Activated CD8-positive, alpha-beta memory T cell treated with anti-CD3 and anti-CD28 coated beads for 1 hour (primary cell): ENCODE results near the gene FAM3D.

Source experiments
- DNase-seq, 2 donors: peaks; one replicate each; pipeline ENCODE4 v3.0.0-alpha.2; 2020; ENCODE audit warnings: low read depth in 1 of 2; ENCODE audit errors: extremely low read depth in 1 of 2

FAM3D gene

GRCh38 chr3:58603606-58604005, 63.0 kb downstream of the FAM3D start:
- DNase-seq: no peak

- no peak for DNase-seq
Measured at GRCh38 chr3:58597770-58598310, 68.7 kb downstream of the FAM3D start.

GRCh38 chr3:58596834-58597518, 69.6 kb downstream of the FAM3D start:
- DNase-seq: no peak

DNA sequence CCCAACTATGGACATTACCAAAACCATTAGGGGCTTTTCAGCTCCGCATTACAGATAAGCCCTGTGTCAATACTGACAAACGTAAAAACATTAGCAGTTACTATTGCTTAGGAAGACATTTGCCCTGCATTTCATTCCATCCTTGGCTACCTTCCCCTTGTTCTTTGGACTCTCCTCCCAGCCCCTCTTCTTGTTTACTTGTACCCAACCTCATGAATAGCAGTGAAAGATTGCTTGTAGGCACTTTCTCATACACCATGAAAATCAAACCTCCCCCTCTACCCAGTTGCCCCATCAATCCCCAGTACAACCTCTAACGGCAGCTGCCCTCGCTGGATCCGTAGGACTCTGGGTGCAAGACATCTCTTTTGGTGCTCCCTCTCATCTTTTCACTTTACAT, 72.5 kb downstream of the FAM3D start:
- no peak for DNase-seq

DNA sequence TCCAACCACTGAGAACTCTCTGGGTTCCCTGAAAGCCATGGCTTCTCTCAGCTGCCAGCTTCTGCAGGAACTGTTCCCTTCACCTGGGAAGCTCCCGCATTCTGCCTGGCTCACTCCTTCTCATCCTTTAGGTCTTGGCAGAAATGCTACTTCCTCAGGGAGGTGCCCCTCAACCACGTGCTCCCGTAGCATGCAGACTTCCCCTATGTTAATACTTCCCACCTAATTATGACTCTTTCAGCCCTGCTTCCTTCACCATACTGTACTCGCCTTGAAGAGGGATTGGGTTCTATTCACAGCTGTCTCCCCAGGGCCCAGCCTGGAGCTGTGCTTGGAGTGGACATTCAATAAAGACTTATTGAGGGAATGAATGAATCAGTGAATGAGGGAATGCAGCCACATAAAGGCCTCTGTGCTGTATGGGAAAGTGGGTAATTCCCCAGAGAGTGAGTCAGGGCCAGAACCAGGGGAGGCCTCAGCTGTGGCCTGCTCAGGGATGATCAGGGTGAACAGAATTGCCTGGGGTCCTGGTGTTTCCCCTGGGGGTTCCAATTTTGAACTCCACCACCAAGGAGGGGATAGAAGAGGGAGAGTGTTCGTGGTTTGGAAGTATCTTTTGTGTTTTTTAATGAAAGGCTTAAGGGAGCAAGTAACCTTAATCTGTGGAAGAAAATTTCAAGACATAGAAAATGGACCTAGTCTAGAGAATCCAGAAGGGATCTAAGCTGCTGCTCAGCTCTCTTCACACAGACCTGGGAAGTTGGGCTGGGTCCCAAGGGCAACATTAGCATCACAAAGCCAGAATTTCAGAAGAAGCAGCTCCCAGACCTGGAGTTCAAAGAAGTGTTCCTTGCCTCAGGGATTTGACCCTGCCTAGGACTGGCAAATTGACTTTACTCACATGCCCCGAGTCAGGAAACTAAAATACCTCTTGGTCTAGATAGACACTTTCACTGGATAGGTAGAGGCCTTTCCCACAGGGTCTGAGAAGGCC, 74.8 kb downstream of the FAM3D start:
- DNase-seq: no peak

GRCh38 chr3:58588030-58588614, 78.5 kb downstream of the FAM3D start:
- DNase-seq: no peak

DNA sequence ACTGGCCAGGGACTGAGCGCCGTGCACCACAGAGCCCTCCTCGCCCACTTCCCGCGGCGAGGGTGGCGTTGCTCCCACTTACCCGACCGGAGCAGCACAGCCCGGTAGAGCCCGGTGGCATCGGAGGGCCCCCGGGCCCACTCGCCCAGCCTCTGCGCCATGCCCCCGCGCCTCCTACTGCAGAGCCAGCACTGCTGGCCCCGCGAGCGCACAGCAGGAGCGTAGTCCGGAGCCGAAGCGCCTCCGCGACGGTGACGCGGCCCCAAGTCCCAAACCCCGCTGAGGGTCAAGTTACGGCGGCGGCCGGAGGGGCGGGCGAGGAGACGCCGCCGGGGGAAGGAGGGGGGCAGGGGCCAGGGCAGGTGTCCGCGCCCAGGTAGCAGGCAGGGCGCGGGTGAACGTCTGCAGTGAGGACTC, 79.8 kb downstream of the FAM3D start:
- no peak for DNase-seq

DNA sequence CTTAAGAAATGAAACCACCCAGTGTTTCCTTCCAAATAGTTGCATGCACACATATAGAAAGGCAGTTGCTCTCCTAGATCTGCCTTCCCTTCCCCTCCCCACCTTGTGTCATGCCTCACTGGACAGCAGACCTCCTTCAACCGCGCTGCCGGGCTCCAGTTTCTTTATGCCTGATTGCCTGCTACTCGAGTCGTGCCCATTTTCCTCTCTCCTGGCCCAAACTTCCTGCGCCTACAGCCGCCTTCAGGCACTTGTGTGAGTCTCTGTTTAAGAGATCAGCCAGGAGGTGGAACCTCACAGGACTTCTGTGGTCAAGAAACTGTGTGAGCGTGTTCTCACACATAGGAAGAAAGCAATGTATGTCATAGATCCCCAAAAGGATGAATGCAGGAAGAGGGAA, 80.6 kb downstream of the FAM3D start:
- no peak for DNase-seq

DNA sequence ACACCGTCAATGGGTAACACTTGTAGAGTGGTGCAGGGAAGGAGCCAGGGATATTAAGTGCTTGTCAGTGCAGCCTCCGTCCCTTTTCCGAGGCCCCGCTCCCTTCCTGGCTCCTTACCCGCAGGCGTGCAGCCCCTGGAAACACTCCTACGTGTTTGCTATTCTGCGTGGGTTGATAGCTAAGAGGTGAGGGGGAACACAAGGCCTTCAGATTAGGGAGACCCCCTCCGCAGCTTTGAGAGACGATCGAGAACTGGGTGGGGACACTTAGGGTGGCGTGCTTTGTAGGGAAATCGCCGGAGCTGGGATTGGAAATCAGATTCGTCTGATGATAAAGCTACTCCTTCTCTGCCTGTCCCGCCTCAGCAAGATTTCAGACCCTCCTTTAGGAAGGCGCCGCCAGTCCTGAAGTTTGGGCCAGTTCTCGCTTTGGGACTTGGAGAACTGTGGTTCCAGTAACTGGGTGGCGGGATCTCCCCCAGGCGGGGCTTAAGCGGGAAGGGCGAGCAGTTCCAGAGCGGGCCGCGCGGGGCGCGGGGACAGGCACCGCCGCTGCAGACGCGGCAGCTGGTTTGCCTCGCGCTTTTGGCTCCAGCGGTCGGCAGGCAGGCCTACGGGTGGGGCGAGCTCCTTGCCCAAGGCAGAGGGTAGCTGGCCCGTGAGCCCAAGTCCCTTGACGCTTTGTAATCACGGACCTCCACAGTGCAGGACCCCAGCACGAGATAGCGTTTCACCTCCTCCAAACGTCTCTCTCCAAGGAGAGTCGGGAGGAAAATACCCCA, 81.4 kb downstream of the FAM3D start:
- DNase-seq: peak; percentile 3 to 8

GRCh38 chr3:58584690-58585004, 81.9 kb downstream of the FAM3D start:
- no peak for DNase-seq
